ENCODE measurements around the gene ABCA1.

- TF ChIP-seq CTCF (IDR thresholded peaks at IDR 0.05) (no peak), POLR2A (IDR thresholded peaks at IDR 0.05) (no peak)
Measured at GRCh38 chr9:104842698-104843097, 85.3 kb downstream of the ABCA1 start.

Measured in right lobe of liver (tissue), 4 donors.